HCT116 (cell line): ENCODE results near the gene TBRG4. TPM values are rescaled to one million over a fixed set of nuclear protein-coding genes. Genes with fewer than 3 reads are reported as not detected.

Experiments
- ATAC-seq: fragments of 200-7000 bp; cut with Tn5 transposase; 2 replicates; pipeline ENCODE4 v1.9.1; 2020; ENCODE audit warnings: mild to moderate bottlenecking, moderate library complexity
- BruUV-seq: library from RNA; stranded (reverse); fragments of 400-500 nt; replicated peaks from 2 replicates; lab custom pipeline; 2021; lab: Mats Ljungman, UMichigan
- CTCF ChIA-PET: fragments of 300-600 bp; sonication (Branson Sonifier 250); formaldehyde crosslinking; loops from one replicate; lab custom pipeline; 2021; ENCODE audit warnings: antibody characterized with exemption; lab: Charles Lee
- POLR2A ChIA-PET: fragments of 300-600, 350-600 bp; sonication (Branson Sonifier 250); formaldehyde crosslinking; loops from one replicate; lab custom pipeline; 2021; ENCODE audit warnings: antibody characterized with exemption; lab: Charles Lee
- RAD21 ChIA-PET, 2 experiments: fragments of 300-600 bp; sonication (Branson Sonifier 250); formaldehyde crosslinking; loops; one replicate each; lab custom pipeline; 2023; ENCODE audit warnings: low total read pairs in 2 of 2; ENCODE audit not compliant: uncharacterized antibody in 2 of 2, unreplicated experiment in 2 of 2, low non-redundant PET in 1 of 2; lab: Charles Lee
- DNase-seq: peaks from one replicate; pipeline ENCODE4 v3.0.0-alpha.2; 2010; ENCODE audit warnings: low read depth, low spot score
- H2AFZ ChIP-seq: fragments of 200-600 bp; shearing (Covaris generic), sonication (generic); 2 replicates; pipeline ENCODE4 v1.6.1; 2017; ENCODE audit warnings: low read depth, mixed run types, mixed read lengths, antibody characterized with exemption, low read length; ENCODE audit not compliant: poor library complexity, severe bottlenecking
- H3K27ac ChIP-seq: 2 replicates; pipeline ENCODE4 v1.5.1; 2012; ENCODE audit warnings: low read depth, low read length
- H3K27me3 ChIP-seq: fragments of 200-600 bp; sonication (generic); 2 replicates; pipeline ENCODE4 v1.6.1; 2016; ENCODE audit warnings: mixed run types, low read length, mixed read lengths; ENCODE audit not compliant: insufficient read depth
- H3K36me3 ChIP-seq, 2 experiments: fragments of 200-500 bp in 1 of 2; fragments of 200-600 bp in 1 of 2; sonication (Bioruptor generic) in 1 of 2; sonication (generic) in 1 of 2; 2 replicates each; pipeline versions ENCODE4 v1.5.1 to v1.6.1; 2014 to 2016; ENCODE audit warnings: low read length in 2 of 2, inconsistent platforms in 1 of 2, mixed read lengths in 1 of 2, mixed run types in 1 of 2; ENCODE audit not compliant: insufficient read depth in 2 of 2, control insufficient read depth in 1 of 2
- H3K4me1 ChIP-seq, 2 experiments: fragments of 200-600 bp in 1 of 2; sonication (generic) in 1 of 2; 2 replicates each; pipeline versions ENCODE4 v1.5.1 to v1.6.1; 2012 to 2017; ENCODE audit warnings: low read length in 2 of 2, inconsistent platforms in 1 of 2, mild to moderate bottlenecking in 1 of 2, mixed read lengths in 1 of 2, mixed run types in 1 of 2, moderate library complexity in 1 of 2; ENCODE audit not compliant: insufficient read depth in 2 of 2, control insufficient read depth in 1 of 2
- H3K4me2 ChIP-seq: fragments of 200-600 bp; sonication (generic); 2 replicates; pipeline ENCODE4 v1.6.1; 2017; ENCODE audit warnings: mixed run types, low read length, mixed read lengths
- H3K4me3 ChIP-seq, 2 experiments: fragments of 200-600 bp in 1 of 2; sonication (generic) in 1 of 2; replicated peaks in 1 of 2; 2 replicates each; pipeline ENCODE4 v1.5.1; 2011 to 2016; ENCODE audit warnings: low read length in 2 of 2, control low read depth in 1 of 2, low read depth in 1 of 2, mild to moderate bottlenecking in 1 of 2, mixed read lengths in 1 of 2, mixed run types in 1 of 2
- H3K79me2 ChIP-seq: fragments of 200-600 bp; sonication (generic); 2 replicates; pipeline ENCODE4 v1.6.1; 2017; ENCODE audit warnings: mild to moderate bottlenecking, mixed run types, low read length, moderate library complexity, mixed read lengths; ENCODE audit not compliant: insufficient read depth
- H3K9ac ChIP-seq: fragments of 200-600 bp; sonication (generic); 2 replicates; pipeline ENCODE4 v1.6.1; 2016; ENCODE audit warnings: low read length, mixed read lengths
- H3K9me2 ChIP-seq: fragments of 200-600 bp; sonication (generic), shearing (Covaris generic); 2 replicates; pipeline ENCODE4 v1.6.1; 2017; ENCODE audit warnings: mixed run types, mild to moderate bottlenecking, moderate library complexity; ENCODE audit not compliant: insufficient read depth
- H3K9me3 ChIP-seq, 2 experiments: fragments of 200-500 bp in 1 of 2; fragments of 200-600 bp in 1 of 2; sonication (Bioruptor generic) in 1 of 2; sonication (generic) in 1 of 2; 2 replicates each; pipeline ENCODE4 v1.6.1; 2014 to 2017; ENCODE audit warnings: low read length in 2 of 2, mixed read lengths in 2 of 2, inconsistent platforms in 1 of 2, low read depth in 1 of 2, mild to moderate bottlenecking in 1 of 2, mixed run types in 1 of 2, moderate library complexity in 1 of 2; ENCODE audit not compliant: control insufficient read depth in 1 of 2, insufficient read depth in 1 of 2
- H4K20me1 ChIP-seq: fragments of 200-600 bp; sonication (generic), shearing (Covaris generic); 2 replicates; pipeline ENCODE4 v1.6.1; 2017; ENCODE audit warnings: mixed run types, mild to moderate bottlenecking, moderate library complexity; ENCODE audit not compliant: insufficient read depth
- CBX3 ChIP-seq: IDR thresholded peaks from 2 replicates; pipeline ENCODE4 v1.6.1; 2012; ENCODE audit warnings: low read depth
- CEBPB ChIP-seq: IDR thresholded peaks from 2 replicates; pipeline ENCODE4 v1.6.1; 2012; ENCODE audit warnings: low read depth
- CTCF ChIP-seq, 3 experiments: fragments of 200-600 bp in 1 of 3; sonication (generic) in 1 of 3; IDR thresholded peaks in 2 of 3; conservative IDR thresholded peaks in 1 of 3; 2 replicates each; pipeline ENCODE4 v1.5.1; 2012 to 2017; ENCODE audit warnings: low read depth in 2 of 3, low read length in 2 of 3, antibody characterized with exemption in 1 of 3, borderline replicate concordance in 1 of 3, control low read depth in 1 of 3, mild to moderate bottlenecking in 1 of 3, mixed read lengths in 1 of 3, mixed run types in 1 of 3, moderate library complexity in 1 of 3; ENCODE audit not compliant: insufficient read depth in 1 of 3
- EGR1 ChIP-seq: IDR thresholded peaks from 2 replicates; pipeline ENCODE4 v1.6.1; 2012; ENCODE audit warnings: low read depth
- ELF1 ChIP-seq: IDR thresholded peaks from 2 replicates; pipeline ENCODE4 v1.6.1; 2012; ENCODE audit warnings: low read depth, borderline replicate concordance
- EZH2phosphoT487 ChIP-seq: fragments of 200-600 bp; IDR thresholded peaks from 2 replicates; pipeline ENCODE4 v1.6.1; 2018; ENCODE audit warnings: antibody characterized with exemption, borderline replicate concordance
- JUND ChIP-seq: IDR thresholded peaks from 2 replicates; pipeline ENCODE4 v1.6.1; 2012
- RAD21 ChIP-seq: IDR thresholded peaks from 2 replicates; pipeline ENCODE4 v1.6.1; 2012; ENCODE audit warnings: low read depth, mild to moderate bottlenecking
- REST ChIP-seq: IDR thresholded peaks from 2 replicates; pipeline ENCODE4 v1.6.1; 2012; ENCODE audit warnings: low read depth
- SP1 ChIP-seq: IDR thresholded peaks from 2 replicates; pipeline ENCODE4 v1.6.1; 2012; ENCODE audit warnings: low read depth
- TCF7L2 ChIP-seq: IDR thresholded peaks from 2 replicates; pipeline ENCODE4 v1.7.0; 2011; ENCODE audit warnings: borderline replicate concordance, inconsistent platforms; ENCODE audit not compliant: insufficient read depth, insufficient read length; ENCODE audit errors: extremely low read depth
- YY1 ChIP-seq: IDR thresholded peaks from 2 replicates; pipeline ENCODE4 v1.6.1; 2011; ENCODE audit warnings: low read length, low read depth, moderate library complexity, mild to moderate bottlenecking; ENCODE audit not compliant: insufficient replicate concordance; ENCODE audit errors: extremely low read depth
- ZFX ChIP-seq: fragments of 450-650 bp; IDR thresholded peaks from 2 replicates; pipeline ENCODE4 v1.6.1; 2017
- intact Hi-C: fragments of 100-400 bp; cut with micrococcal nuclease; formaldehyde crosslinking; loops from 2 replicates; pipeline ENCODE4 v1.10.0; 2022
- total RNA-seq: library from RNA; stranded (reverse); gene quantifications from one replicate; pipeline ENCODE4 v1.2.1, GENCODE V29; 2021; ENCODE audit not compliant: unreplicated experiment

Gene TBRG4
- total RNA-seq, 1 experiment from 2014 or later: 136 TPM

- H3K9me2 ChIP-seq: no peaks in the 10 kb centered on the region
- no peaks in the 10 kb centered on the region; the same call in 1 of the 2 replicates for H3K27me3 ChIP-seq
- H3K4me3 ChIP-seq: no peak overlapping the region
- TF ChIP-seq RAD21 (no peak), CTCF (IDR thresholded peaks at IDR 0.05 in 2 of 3, conservative IDR thresholded peaks at IDR 0.05 in 1 of 3; ENCODE audit: borderline replicate concordance in 1 of 3, insufficient read depth in 1 of 3, low read depth in 2 of 3, low read length in 2 of 3) (no peak), YY1 (no peak), CBX3 (no peak), CEBPB (no peak), ZFX (no peak), SP1 (no peak), EZH2phosphoT487 (no peak)
- H3K4me1 ChIP-seq: no peaks in the 10 kb centered on the region
- RAD21 ChIA-PET: no interaction called here
- H3K36me3 ChIP-seq: no peaks in the 10 kb centered on the region
- POLR2A ChIA-PET: no interaction called here
- H3K27ac ChIP-seq: no peak overlapping the region
- no peak for ATAC-seq
- BruUV-seq: no TSS peak
- no peaks in the 10 kb centered on the region; the same call in 1 of the 2 replicates for H4K20me1 ChIP-seq
- no peaks in the 10 kb centered on the region for H3K9me3 ChIP-seq
- CTCF ChIA-PET: no interaction called here
- intact Hi-C loops: no loop called here
- H3K4me2 ChIP-seq: no peak overlapping the region
- no peaks in the 10 kb centered on the region for H3K79me2 ChIP-seq
- no peak overlapping the region for H3K9ac ChIP-seq
- DNase-seq: no peak
- H2AFZ ChIP-seq: no peak overlapping the region
Measured at GRCh38 chr7:45145881-45146280, 34.4 kb upstream of the TBRG4 start.

GRCh38 chr7:45143616-45144015 is 32.1 kb upstream of the TBRG4 start:
- Histone ChIP-seq H3K4me3 (no peak overlapping the region), H2AFZ (no peak overlapping the region), H3K9me3 (no peaks in the 10 kb centered on the region), H3K27me3 (no peaks in the 10 kb centered on the region), H3K4me2 (no peak overlapping the region), H3K36me3 (no peaks in the 10 kb centered on the region), H3K27ac (no peak overlapping the region), H3K79me2 (no peaks in the 10 kb centered on the region), H3K9ac (no peak overlapping the region), H3K9me2 (no peaks in the 10 kb centered on the region), H4K20me1 (no peaks in the 10 kb centered on the region; the same call in 1 of the 2 replicates), H3K4me1 (no peaks in the 10 kb centered on the region)
- no TSS peak for BruUV-seq
- POLR2A ChIA-PET: no interaction called here
- intact Hi-C loops: no loop called here
- ATAC-seq: no peak
- no peak for DNase-seq
- CTCF ChIA-PET: no interaction called here
- RAD21 ChIA-PET: no interaction called here
- TF ChIP-seq YY1: no peak
- TF ChIP-seq EGR1: no peak
- TF ChIP-seq TCF7L2: no peak
- TF ChIP-seq EZH2phosphoT487: no peak
- TF ChIP-seq CBX3: no peak
- no peak for TF ChIP-seq JUND
- TF ChIP-seq REST: no peak
- TF ChIP-seq CEBPB: no peak
- TF ChIP-seq SP1: no peak
- no peak for TF ChIP-seq ELF1
